OCI-LY3 (cell line): ENCODE results near the gene IL22RA1.

Source experiments
- H2AFZ ChIP-seq: fragments of 200-600, 300-600 bp; shearing (Covaris generic); 2 replicates; pipeline ENCODE4 v1.6.0; 2014; ENCODE audit warnings: antibody characterized with exemption, low read depth, low read length
- H3K27ac ChIP-seq: fragments of 200-600, 300-600 bp; sonication (generic); 2 replicates; pipeline ENCODE4 v1.5.1; 2014; ENCODE audit warnings: mild to moderate bottlenecking, low read length, moderate library complexity, mixed read lengths
- H3K27me3 ChIP-seq: fragments of 200-600, 300-600 bp; sonication (generic); 2 replicates; pipeline ENCODE4 v1.6.1; 2014; ENCODE audit warnings: low read depth, low read length, mixed read lengths
- H3K36me3 ChIP-seq: fragments of 200-600, 300-600 bp; sonication (generic); replicated peaks from 2 replicates; pipeline ENCODE3; 2014; ENCODE audit warnings: low read depth, low read length, mixed read lengths
- H3K4me1 ChIP-seq: fragments of 300-600, 200-600 bp; sonication (generic); 2 replicates; pipeline ENCODE4 v1.6.1; 2014; ENCODE audit warnings: low read length, mixed read lengths
- H3K4me2 ChIP-seq: fragments of 200-600, 300-600 bp; sonication (generic); 2 replicates; pipeline ENCODE4 v1.6.1; 2014; ENCODE audit warnings: low read length, mixed read lengths
- H3K4me3 ChIP-seq: fragments of 300-600, 200-600 bp; sonication (generic); 2 replicates; pipeline ENCODE4 v1.5.1; 2014; ENCODE audit warnings: antibody characterized with exemption, mild to moderate bottlenecking, low read length, moderate library complexity
- H3K79me2 ChIP-seq: fragments of 300-600, 200-600 bp; shearing (Covaris generic); 2 replicates; pipeline ENCODE4 v1.6.1; 2014; ENCODE audit warnings: mild to moderate bottlenecking, low read length, mixed read lengths
- H3K9ac ChIP-seq: fragments of 300-600, 200-600 bp; shearing (Covaris generic); 2 replicates; pipeline ENCODE4 v1.6.0; 2014; ENCODE audit warnings: mild to moderate bottlenecking, low read length, moderate library complexity
- H3K9me3 ChIP-seq: fragments of 200-600, 300-600 bp; shearing (Covaris generic); 2 replicates; pipeline ENCODE4 v1.6.1; 2014; ENCODE audit warnings: low read length, mixed read lengths; ENCODE audit not compliant: insufficient read depth
- H4K20me1 ChIP-seq: fragments of 200-600, 300-600 bp; sonication (generic); 2 replicates; pipeline ENCODE4 v1.6.1; 2016; ENCODE audit warnings: low read length, mixed read lengths; ENCODE audit not compliant: insufficient read depth
- CTCF ChIP-seq: fragments of 200-600, 300-600 bp; sonication (generic); IDR thresholded peaks from 2 replicates; pipeline ENCODE4 v1.5.1; 2014; ENCODE audit warnings: antibody characterized with exemption, low read length, low read depth
- EZH2phosphoT487 ChIP-seq: fragments of 200-600 bp; shearing (Covaris generic); IDR thresholded peaks from 2 replicates; pipeline ENCODE4 v1.6.1; 2018; ENCODE audit warnings: antibody characterized with exemption, mixed run types, low read depth

Gene IL22RA1, protein sequence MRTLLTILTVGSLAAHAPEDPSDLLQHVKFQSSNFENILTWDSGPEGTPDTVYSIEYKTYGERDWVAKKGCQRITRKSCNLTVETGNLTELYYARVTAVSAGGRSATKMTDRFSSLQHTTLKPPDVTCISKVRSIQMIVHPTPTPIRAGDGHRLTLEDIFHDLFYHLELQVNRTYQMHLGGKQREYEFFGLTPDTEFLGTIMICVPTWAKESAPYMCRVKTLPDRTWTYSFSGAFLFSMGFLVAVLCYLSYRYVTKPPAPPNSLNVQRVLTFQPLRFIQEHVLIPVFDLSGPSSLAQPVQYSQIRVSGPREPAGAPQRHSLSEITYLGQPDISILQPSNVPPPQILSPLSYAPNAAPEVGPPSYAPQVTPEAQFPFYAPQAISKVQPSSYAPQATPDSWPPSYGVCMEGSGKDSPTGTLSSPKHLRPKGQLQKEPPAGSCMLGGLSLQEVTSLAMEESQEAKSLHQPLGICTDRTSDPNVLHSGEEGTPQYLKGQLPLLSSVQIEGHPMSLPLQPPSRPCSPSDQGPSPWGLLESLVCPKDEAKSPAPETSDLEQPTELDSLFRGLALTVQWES

DNA sequence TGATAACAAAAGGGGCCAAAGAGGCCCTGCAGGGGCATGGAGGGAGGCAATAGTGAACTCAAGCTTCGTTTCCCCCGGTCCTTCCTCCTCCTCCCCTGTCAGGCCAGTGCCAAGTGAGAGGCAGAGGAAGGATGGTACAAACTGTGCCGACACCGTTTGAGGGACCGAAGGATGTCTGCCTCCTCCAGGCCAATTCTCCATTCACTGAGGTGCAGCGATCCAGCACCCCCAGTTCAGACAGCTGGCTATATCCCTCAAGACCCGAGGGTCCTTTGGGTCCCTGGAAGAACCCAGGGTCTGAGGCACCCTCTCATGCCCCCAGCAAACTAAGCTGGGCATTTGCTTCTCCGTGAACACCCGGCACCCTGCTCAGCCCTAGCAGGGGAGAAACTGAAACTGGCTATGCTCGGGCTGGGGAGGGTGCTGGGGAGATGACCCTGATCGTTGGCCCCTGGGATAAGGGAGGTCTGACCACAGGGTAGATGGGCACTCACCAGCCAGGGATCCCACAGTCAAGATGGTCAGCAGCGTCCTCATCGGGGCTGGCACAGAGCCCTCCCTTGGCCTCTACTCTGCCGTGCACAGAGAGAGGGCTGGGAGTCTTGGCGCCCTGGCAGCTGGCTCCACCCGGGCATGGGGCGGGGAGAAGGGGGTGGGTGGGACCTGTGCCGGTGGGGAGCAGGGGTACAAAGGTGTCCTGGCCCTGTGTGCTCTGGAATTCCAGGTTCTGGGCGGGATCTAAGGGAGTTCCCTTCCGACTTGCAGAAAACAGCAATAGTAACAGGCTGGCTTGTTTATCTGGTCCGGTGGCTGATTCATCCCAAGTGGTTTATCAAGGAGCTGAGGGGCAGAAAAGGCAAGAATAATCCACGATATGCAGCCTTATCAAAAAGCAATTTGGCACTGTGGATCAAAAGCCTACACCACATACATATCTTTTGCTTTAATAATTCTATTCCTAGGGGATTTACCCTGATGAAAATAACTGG, at the start of gene IL22RA1:
Gene IL22RA1 (minus strand): TSS at position 595 of the 989 bp plus-strand sequence. CDS start 58 bp downstream, at position 537.
- no peaks in the 10 kb centered on the region for H3K27me3 ChIP-seq
- 0 out of 2 replicates have a peak, but pooled peaks cover 12% of the 10 kb centered on the region for H3K4me1 ChIP-seq
- TF ChIP-seq CTCF (no peak), EZH2phosphoT487 (no peak)
- peak within 1 kb of the TSS; percentile 51 for H3K9ac ChIP-seq
- no peaks in the 10 kb centered on the region for H3K79me2 ChIP-seq
- no peaks in the 10 kb centered on the region for H3K36me3 ChIP-seq
- H3K4me3 ChIP-seq: peak within 1 kb of the TSS; percentile 82
- H4K20me1 ChIP-seq: no peaks in the 10 kb centered on the region
- no peak within 1 kb of the TSS for H3K27ac ChIP-seq
- peak within 1 kb of the TSS; percentile 97 for H3K4me2 ChIP-seq
- no peaks in the 10 kb centered on the region for H3K9me3 ChIP-seq
- peak within 1 kb of the TSS; percentile 85; the same call in 1 of the 2 replicates for H2AFZ ChIP-seq

- Histone ChIP-seq H3K4me1 (peaks cover 85% of the 10 kb centered on the region), H3K27ac (peak overlapping the region; percentile 100), H3K27me3 (no peaks in the 10 kb centered on the region), H3K79me2 (peaks cover 8% of the 10 kb centered on the region), H3K9me3 (no peaks in the 10 kb centered on the region), H4K20me1 (no peaks in the 10 kb centered on the region), H3K36me3 (peaks cover 3% of the 10 kb centered on the region), H3K9ac (peak overlapping the region; percentile 92; the same call in 1 of the 2 replicates), H2AFZ (no peak overlapping the region), H3K4me3 (peak overlapping the region; percentile 7; the same call in 1 of the 2 replicates), H3K4me2 (peak overlapping the region; percentile 37)
- TF ChIP-seq EZH2phosphoT487 (no peak), CTCF (no peak)
Observed at GRCh38 chr1:24191860-24192259, 48.9 kb upstream of the IL22RA1 start.

GRCh38 chr1:24190983-24191461, 48.1 kb upstream of the IL22RA1 start:
- peak overlapping the region; percentile 92; the same call in 1 of the 2 replicates for H3K9ac ChIP-seq
- no peaks in the 10 kb centered on the region for H3K27me3 ChIP-seq
- no peaks in the 10 kb centered on the region for H3K9me3 ChIP-seq
- peaks cover 10% of the 10 kb centered on the region for H3K36me3 ChIP-seq
- no peaks in the 10 kb centered on the region for H4K20me1 ChIP-seq
- peak overlapping the region; percentile 38 for H3K4me2 ChIP-seq
- H2AFZ ChIP-seq: no peak overlapping the region
- H3K4me3 ChIP-seq: no peak overlapping the region
- peak overlapping the region; percentile 100 for H3K27ac ChIP-seq
- peaks cover 17% of the 10 kb centered on the region for H3K79me2 ChIP-seq
- TF ChIP-seq EZH2phosphoT487: no peak
- no peak for TF ChIP-seq CTCF
- H3K4me1 ChIP-seq: peaks cover 85% of the 10 kb centered on the region
